Activated effector memory CD4-positive, alpha-beta T cell treated with anti-CD3 and anti-CD28 coated beads, Interleukin-2, amount 50 U/mL, for 16 hours (primary cell): ENCODE measurements around the gene CEP41.

Experiments used
- DNase-seq: peaks from one replicate; pipeline ENCODE4 v3.0.0-alpha.2; 2020

CEP41 gene

DNA sequence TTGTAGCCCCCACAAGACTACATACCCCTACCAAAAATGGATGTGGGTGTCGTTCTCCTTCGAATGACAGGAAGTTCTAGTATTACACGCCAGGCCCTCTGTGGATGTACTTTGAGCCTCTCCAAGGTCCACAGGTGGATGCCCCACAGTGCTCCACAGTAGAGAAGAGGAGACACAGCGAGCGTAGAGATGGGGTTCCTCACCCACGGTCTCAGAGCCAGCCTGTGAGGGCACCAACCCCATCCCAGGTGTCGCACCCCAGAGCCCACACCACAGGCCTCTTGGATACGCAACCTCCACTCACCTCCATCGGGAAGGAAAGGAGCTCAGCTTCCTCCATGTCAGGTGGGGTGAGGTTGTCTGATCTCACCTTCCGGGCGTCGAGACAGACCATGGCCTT lies 93.9 kb downstream of the CEP41 start:
- DNase-seq, result no peak

DNA sequence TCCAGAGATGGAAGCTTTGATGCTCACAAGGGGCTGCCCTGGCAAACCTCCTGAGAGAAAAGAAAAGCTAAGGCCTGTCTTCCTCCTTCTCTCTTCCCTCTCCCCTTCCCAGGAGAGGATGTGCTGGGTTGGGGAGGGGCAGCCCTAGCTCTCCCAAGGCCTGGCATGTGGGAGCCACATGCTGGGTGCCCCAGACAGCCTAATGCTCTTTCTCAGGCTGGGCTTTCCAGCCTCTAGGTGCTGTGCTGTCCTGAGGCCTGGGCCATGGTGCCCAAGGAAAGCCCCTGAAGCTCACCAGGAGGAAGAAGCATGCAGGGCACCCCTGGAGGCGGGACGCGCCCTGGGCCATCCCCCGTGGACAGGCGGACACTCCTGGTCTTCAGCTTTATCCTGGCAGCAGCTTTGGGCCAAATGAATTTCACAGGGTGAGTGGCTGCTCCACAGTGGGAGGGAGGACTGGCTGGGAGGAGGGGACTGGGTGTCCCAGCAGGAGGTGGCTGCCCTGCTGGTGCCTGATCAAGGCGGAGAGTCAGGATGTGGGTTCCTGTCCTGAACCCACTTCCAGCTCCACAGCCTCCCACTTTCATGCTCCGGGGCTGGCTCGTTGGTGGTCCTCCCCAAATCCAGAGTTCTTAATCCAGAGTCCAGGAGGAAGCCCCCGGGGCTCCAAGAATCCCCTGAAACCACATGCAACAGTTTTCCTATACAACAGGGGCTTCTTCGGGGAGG lies 94.5 kb downstream of the CEP41 start:
- no peak for DNase-seq

DNA sequence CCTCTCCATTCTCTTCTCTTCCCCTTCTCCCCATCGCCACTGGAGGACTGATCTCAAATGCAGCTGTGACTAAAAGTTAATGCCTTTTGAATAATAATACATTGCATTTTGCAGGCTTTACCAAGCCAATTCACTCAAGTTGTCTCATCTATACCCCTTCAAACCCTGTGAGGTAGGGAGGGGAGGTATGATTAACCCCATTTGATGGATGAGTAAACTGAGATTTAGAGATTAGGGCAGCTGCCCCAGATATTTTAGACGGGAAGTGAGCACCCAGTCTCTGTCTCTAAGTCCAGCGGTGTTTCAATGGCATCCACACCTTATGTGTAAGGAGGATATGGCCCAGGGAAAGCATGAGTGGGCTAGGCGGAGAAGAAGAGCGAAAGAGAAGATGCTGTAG lies 95.1 kb downstream of the CEP41 start:
- DNase-seq, result no peak

DNA sequence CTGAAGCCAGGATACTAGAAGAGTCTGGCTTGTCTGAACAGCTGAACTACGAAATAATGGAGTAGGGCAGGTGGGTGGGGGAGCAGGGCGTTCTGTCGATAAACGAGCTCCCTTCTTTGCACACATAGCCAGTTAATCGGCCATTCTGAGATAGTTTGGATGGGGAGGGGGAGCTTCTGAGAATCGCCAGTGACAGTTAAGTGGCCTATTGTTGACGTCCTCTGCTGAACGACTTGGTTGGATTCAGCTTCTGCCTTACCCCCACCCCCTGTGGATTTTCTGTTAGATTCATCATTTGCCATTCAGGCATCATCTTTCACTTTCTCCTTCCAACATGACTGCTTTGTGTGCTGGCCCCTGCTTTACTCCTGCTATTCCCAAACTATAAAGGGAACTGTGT lies 95.7 kb downstream of the CEP41 start:
- DNase-seq, result no peak

DNA sequence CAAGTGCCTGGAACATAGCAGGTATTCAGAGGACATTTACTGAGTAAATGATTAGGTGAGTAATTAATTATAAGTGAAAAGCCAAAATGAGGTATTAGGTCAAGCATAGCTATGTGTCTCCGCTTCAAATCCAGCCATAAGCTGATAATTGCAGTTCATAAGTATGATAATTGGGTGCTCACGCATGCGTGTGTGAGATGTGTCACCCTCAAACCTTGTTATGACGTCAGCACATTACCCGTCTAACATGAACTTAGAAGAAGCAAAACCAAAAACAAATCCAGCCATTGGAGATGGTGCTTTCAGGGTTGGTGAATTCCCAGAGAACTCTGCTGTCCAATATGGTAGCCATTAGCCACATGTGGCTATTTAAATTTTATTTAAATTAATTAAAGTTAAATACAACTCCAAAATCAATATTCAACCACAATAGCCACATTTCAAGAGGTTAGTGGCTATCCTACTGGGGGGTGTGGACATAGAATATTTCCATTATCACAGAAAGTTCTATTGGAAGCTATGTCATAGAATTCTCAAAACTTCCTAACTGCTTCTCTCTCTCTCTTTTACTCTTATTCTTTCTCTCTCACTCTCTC lies 96.4 kb downstream of the CEP41 start, which contains the start of gene CPA5:
CPA5 (plus strand) TSS at position 546 of the 596 bp plus-strand sequence. CDS start 1,670 bp downstream, outside the sequence.
- DNase-seq, result no peak
